Mesothelial cell of epicardium (in vitro differentiated cells): ENCODE measurements around the gene DCAF5. TPM values are rescaled to one million over a fixed set of nuclear protein-coding genes. Genes with fewer than 3 reads are reported as not detected.

ENCODE experiments used
- DNase-seq, 2 experiments: peaks; one replicate each; pipeline ENCODE4 v3.0.0; 2021; ENCODE audit warnings: low spot score in 2 of 2; ENCODE audit not compliant: unreplicated experiment in 2 of 2
- H3K27ac Mint-ChIP-seq: 2 replicates; pipeline ENCODE4 v1.8.0; 2021; ENCODE audit warnings: mixed read lengths
- H3K27me3 Mint-ChIP-seq: 2 replicates; pipeline ENCODE4 v1.8.0; 2021; ENCODE audit warnings: low read depth, mixed read lengths
- H3K36me3 Mint-ChIP-seq: 2 replicates; pipeline ENCODE4 v1.8.0; 2021; ENCODE audit warnings: mixed read lengths
- H3K4me1 Mint-ChIP-seq: 2 replicates; pipeline ENCODE4 v1.8.0; 2021; ENCODE audit warnings: mixed read lengths
- H3K4me3 Mint-ChIP-seq: 2 replicates; pipeline ENCODE4 v1.8.0; 2021; ENCODE audit warnings: mild to moderate bottlenecking, moderate library complexity, mixed read lengths
- H3K9me3 Mint-ChIP-seq: 2 replicates; pipeline ENCODE4 v1.8.0; 2021; ENCODE audit warnings: mixed read lengths
- total RNA-seq: library from RNA; stranded (reverse); gene quantifications from 3 replicates; pipeline ENCODE4 v1.2.1, GENCODE V29; 2021
- TF ChIP-seq, protein P1 (sequence below): fragments of 200-600 bp; sonication (generic); IDR thresholded peaks from one replicate; pipeline ENCODE4 v1.5.0; 2021; ENCODE audit warnings: antibody characterized with exemption; ENCODE audit not compliant: unreplicated experiment

The DCAF5 gene
- total RNA-seq, 1 donor from 2014 or later = 64.4 TPM

GRCh38 chr14:69042787-69043444 is 110.0 kb downstream of the DCAF5 start:
- Mint-ChIP-seq H3K36me3 (no peaks in the 10 kb centered on the region), H3K4me3 (no peak overlapping the region), H3K9me3 (no peaks in the 10 kb centered on the region), H3K27me3 (no peaks in the 10 kb centered on the region), H3K4me1 (peaks cover 57% of the 10 kb centered on the region), H3K27ac (no peak overlapping the region)
- DNase-seq = no peak
- TF ChIP-seq, protein P1, sequence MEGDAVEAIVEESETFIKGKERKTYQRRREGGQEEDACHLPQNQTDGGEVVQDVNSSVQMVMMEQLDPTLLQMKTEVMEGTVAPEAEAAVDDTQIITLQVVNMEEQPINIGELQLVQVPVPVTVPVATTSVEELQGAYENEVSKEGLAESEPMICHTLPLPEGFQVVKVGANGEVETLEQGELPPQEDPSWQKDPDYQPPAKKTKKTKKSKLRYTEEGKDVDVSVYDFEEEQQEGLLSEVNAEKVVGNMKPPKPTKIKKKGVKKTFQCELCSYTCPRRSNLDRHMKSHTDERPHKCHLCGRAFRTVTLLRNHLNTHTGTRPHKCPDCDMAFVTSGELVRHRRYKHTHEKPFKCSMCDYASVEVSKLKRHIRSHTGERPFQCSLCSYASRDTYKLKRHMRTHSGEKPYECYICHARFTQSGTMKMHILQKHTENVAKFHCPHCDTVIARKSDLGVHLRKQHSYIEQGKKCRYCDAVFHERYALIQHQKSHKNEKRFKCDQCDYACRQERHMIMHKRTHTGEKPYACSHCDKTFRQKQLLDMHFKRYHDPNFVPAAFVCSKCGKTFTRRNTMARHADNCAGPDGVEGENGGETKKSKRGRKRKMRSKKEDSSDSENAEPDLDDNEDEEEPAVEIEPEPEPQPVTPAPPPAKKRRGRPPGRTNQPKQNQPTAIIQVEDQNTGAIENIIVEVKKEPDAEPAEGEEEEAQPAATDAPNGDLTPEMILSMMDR = no peak

DNA sequence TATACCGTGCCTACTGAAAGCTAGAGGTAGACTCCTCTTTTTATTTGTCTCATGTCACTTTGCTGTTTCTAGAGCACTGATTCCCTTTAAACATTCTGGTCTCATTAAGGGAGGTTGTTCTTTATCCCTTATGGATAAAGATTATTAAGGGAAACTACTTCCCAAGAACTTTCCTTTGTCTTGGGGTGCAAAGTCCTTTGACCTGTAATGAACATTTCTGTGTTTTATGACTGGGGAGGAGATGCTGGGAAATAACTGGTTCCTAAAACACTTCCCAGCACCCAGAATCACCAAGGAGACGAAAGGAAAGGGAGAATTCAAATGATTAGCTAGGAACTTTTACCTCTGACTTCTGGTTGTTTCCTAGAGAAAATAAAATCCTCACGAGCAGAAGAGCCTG is 110.6 kb downstream of the DCAF5 start:
- no peak overlapping the region for H3K27ac Mint-ChIP-seq
- no peak overlapping the region for H3K4me3 Mint-ChIP-seq
- TF ChIP-seq, protein P1 = no peak
- H3K4me1 Mint-ChIP-seq = peaks cover 64% of the 10 kb centered on the region
- H3K9me3 Mint-ChIP-seq = no peaks in the 10 kb centered on the region
- no peaks in the 10 kb centered on the region for H3K36me3 Mint-ChIP-seq
- no peaks in the 10 kb centered on the region for H3K27me3 Mint-ChIP-seq
- no peak for DNase-seq

DNA sequence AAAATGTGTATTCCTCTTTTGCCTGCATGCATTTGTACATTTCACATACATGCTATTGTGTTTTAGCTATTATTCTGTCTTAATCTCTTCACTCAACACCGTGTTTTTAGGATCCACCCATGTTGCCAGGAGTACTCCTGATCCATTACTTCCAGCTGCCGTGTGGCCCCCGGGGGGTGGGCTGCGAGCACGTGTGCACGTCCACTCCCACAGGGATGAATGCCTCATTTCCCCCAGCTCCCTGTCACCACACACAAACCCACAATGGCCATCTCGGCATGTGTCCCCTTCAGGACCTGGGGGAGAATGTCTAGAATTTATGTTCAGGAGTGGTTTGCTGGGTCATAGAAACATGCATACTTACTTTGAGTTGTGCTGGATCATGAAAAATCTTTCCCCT is 111.1 kb downstream of the DCAF5 start:
- H3K27ac Mint-ChIP-seq = no peak overlapping the region

DNA sequence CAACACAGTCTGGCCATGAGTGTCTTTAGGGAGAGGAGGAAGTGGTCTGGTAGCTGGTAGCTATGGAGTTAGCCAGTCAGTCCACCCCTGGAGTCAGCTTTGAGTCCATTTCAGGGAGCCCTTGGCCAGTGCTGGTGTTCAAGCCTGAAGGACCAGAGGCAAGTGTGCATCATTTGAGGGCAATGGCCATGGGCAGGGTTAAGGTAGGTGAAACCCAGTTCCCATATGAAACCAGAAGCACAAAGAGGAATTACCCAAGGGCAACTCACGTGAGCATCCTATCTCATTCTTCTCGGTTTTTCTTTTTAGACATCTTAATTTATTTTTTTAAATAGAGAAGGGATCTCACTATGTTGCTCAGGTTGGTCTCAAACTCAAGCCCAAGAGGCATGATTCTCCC is 112.6 kb downstream of the DCAF5 start:
- Mint-ChIP-seq H3K27ac (no peak overlapping the region), H3K27me3 (no peaks in the 10 kb centered on the region), H3K4me1 (peaks cover 55% of the 10 kb centered on the region)

More for the DNA sequence above, 111.1 kb downstream of the DCAF5 start:
- H3K27me3 Mint-ChIP-seq = no peaks in the 10 kb centered on the region
- H3K4me1 Mint-ChIP-seq = peaks cover 68% of the 10 kb centered on the region
- TF ChIP-seq, protein P1 = no peak
- no peaks in the 10 kb centered on the region for H3K36me3 Mint-ChIP-seq
- H3K4me3 Mint-ChIP-seq = no peak overlapping the region
- no peak for DNase-seq
- no peaks in the 10 kb centered on the region for H3K9me3 Mint-ChIP-seq

GRCh38 chr14:69039288-69039628 is 113.7 kb downstream of the DCAF5 start:
- TF ChIP-seq, protein P1 = no peak
- no peaks in the 10 kb centered on the region for H3K36me3 Mint-ChIP-seq
- no peaks in the 10 kb centered on the region for H3K9me3 Mint-ChIP-seq
- peaks cover 45% of the 10 kb centered on the region for H3K4me1 Mint-ChIP-seq
- no peaks in the 10 kb centered on the region for H3K27me3 Mint-ChIP-seq
- peak overlapping the region; percentile 30 for H3K27ac Mint-ChIP-seq
- DNase-seq = no peak
- H3K4me3 Mint-ChIP-seq = no peak overlapping the region

More for the DNA sequence above, 112.6 kb downstream of the DCAF5 start:
- TF ChIP-seq, protein P1 = no peak
- Mint-ChIP-seq H3K9me3 (no peaks in the 10 kb centered on the region), H3K4me3 (no peak overlapping the region), H3K36me3 (no peaks in the 10 kb centered on the region)
- no peak for DNase-seq
